Lower leg skin (tissue), 4 donors: ENCODE results near the gene IGF2. TPM values are rescaled to one million over a fixed set of nuclear protein-coding genes. Genes with fewer than 3 reads are reported as not detected.

Source experiments
- DNase-seq, 2 donors: peaks; one replicate each; pipeline ENCODE4 v3.0.0-alpha.2; 2019; ENCODE audit warnings: low spot score in 2 of 2
- H3K4me3 ChIP-seq: fragments of 200-600 bp; sonication (generic); 2 replicates; pipeline ENCODE4 v1.5.1; 2017; ENCODE audit warnings: mild to moderate bottlenecking, low read depth; ENCODE audit not compliant: poor library complexity, severe bottlenecking
- CTCF ChIP-seq, 3 donors: fragments of 450-650 bp; IDR thresholded peaks; one replicate each; pipeline ENCODE4 v1.5.1; 2016; ENCODE audit warnings: antibody characterized with exemption in 3 of 3, mild to moderate bottlenecking in 3 of 3, moderate library complexity in 2 of 3
- POLR2A ChIP-seq, 2 donors: fragments of 450-650 bp; IDR thresholded peaks; one replicate each; pipeline ENCODE4 v1.6.1; 2016 to 2017; ENCODE audit warnings: antibody characterized with exemption in 2 of 2, mild to moderate bottlenecking in 1 of 2, moderate library complexity in 1 of 2
- WGBS, 2 donors: methylation state at CpG; one replicate each; pipeline ENCODE4 v1.1.5; 2018; 5-methylcytosine and 5-hydroxymethylcytosine counted together
- intact Hi-C: fragments of 100-400 bp; cut with DNase I; formaldehyde crosslinking; loops from one replicate; pipeline ENCODE4 v1.15.0; 2023; ENCODE audit warnings: low total_unique reads
- total RNA-seq, 4 donors: library from RNA; depleted of rRNA; stranded (reverse); fragments of >200 nt; gene quantifications; one replicate each; pipeline ENCODE4 v1.1.0, GENCODE V29; 2016

IGF2 gene
- total RNA-seq, 4 donors from 2014 or later = 4.5 to 14.7 (median 6.0) TPM

GRCh38 chr11:2109541-2110019, 29.6 kb downstream of the IGF2 start:
- WGBS, 2 donors = 44 to 51% methylated on average over 10 to 13 of the region's 14 CpGs
- intact Hi-C loops = no loop called here
- TF ChIP-seq POLR2A (IDR thresholded peaks at IDR 0.05) (no peak), CTCF (IDR thresholded peaks at IDR 0.05) (no peak)
- DNase-seq = no peak
- H3K4me3 ChIP-seq = no peak overlapping the region

- intact Hi-C loops = no loop called here
- H3K4me3 ChIP-seq = no peak overlapping the region
- TF ChIP-seq POLR2A (IDR thresholded peaks at IDR 0.05) (no peak), CTCF (IDR thresholded peaks at IDR 0.05) (no peak)
- 55 to 63% methylated on average over 20 to 23 of the region's 23 CpGs for WGBS, 2 donors
- no peak for DNase-seq
Measured at GRCh38 chr11:2108675-2109491, 30.3 kb downstream of the IGF2 start.

GRCh38 chr11:2107941-2108630, 31.1 kb downstream of the IGF2 start:
- no peak for TF ChIP-seq CTCF (IDR thresholded peaks at IDR 0.05)
- TF ChIP-seq POLR2A (IDR thresholded peaks at IDR 0.05) = no peak
- no peak for DNase-seq
- no peak overlapping the region for H3K4me3 ChIP-seq
- 94 to 98% methylated on average over 8 of the region's 8 CpGs for WGBS, 2 donors
- intact Hi-C loops = no loop called here

GRCh38 chr11:2107521-2107920, 31.7 kb downstream of the IGF2 start:
- no peak overlapping the region for H3K4me3 ChIP-seq
- TF ChIP-seq POLR2A (IDR thresholded peaks at IDR 0.05) = no peak
- no peak for TF ChIP-seq CTCF (IDR thresholded peaks at IDR 0.05)
- intact Hi-C loops = no loop called here
- 88 to 91% methylated on average over 4 of the region's 4 CpGs for WGBS, 2 donors
- DNase-seq = no peak

- intact Hi-C loops = no loop called here
- H3K4me3 ChIP-seq = no peak overlapping the region
- TF ChIP-seq CTCF (IDR thresholded peaks at IDR 0.05) (no peak), POLR2A (IDR thresholded peaks at IDR 0.05) (no peak)
- no peak for DNase-seq
- 86 to 91% methylated on average over 1 of the region's 1 CpG for WGBS, 2 donors
Measured at GRCh38 chr11:2106583-2107209, 32.5 kb downstream of the IGF2 start.
